GM21576 (cell line): ENCODE measurements around the gene KBTBD13.
"Not testable (repeated sequence)": the region's sequence is repeated elsewhere in the genome, so short reads cannot be mapped to it uniquely, and the experiment has no call there.

Experiments
- ATAC-seq: cut with Tn5 transposase; IDR thresholded peaks from one replicate; pipeline ENCODE4 v1.9.1; 2021; ENCODE audit warnings: mild to moderate bottlenecking, moderate library complexity; ENCODE audit not compliant: unreplicated experiment

Gene KBTBD13

GRCh38 chr15:65087873-65088642 is 11.5 kb downstream of the KBTBD13 start:
- no peak for ATAC-seq

DNA sequence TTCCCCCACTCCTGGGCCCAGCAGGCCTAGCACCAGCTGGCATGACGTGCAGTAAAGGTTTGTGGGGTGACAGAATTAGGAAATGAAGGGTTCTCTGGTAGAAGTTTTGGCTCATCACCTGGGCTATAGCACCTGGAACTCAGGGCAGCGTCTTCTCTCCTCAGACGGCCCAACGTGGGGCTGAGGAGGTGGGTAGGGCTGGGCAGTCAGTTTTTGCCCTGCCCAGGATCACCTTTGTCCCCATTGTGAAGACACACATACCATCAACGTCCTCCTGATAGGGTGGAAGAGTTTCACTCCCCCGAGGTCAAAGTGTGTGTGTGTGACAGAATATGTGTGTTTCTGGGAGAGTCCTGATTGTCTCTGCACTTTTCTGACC is 12.1 kb downstream of the KBTBD13 start:
- ATAC-seq = no peak

DNA sequence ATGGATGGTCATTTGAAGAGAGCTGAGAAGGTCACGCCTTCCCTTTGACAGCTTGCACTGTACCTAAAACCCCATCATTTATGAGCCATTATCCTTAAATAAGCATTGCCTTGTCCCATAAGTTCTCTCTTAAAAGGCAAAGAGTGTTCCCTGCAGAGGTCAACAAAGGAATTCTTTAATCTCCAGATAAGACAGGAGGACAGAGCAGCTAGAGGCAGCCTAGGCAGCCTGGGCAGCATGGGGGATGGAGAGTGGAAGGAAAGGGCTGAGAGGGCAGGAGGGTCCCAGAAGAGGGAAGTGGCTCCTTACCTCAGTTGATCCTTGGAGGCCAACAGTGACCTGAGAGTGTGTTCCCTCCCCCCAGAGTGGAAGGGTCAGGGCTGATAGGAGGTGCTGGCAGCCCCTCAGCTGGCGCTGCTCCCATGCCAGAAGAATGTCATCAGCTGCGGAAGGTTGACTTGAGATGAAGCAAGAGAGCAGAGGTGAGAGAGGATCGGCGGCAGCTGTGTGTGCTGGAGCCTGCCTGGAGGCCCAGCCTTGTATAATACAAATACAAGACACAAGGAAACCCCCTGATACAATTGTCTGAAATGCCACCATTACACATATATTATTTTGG is 12.8 kb downstream of the KBTBD13 start:
- ATAC-seq = no peak

GRCh38 chr15:65091946-65092770 is 15.6 kb downstream of the KBTBD13 start:
- ATAC-seq = no peak

DNA sequence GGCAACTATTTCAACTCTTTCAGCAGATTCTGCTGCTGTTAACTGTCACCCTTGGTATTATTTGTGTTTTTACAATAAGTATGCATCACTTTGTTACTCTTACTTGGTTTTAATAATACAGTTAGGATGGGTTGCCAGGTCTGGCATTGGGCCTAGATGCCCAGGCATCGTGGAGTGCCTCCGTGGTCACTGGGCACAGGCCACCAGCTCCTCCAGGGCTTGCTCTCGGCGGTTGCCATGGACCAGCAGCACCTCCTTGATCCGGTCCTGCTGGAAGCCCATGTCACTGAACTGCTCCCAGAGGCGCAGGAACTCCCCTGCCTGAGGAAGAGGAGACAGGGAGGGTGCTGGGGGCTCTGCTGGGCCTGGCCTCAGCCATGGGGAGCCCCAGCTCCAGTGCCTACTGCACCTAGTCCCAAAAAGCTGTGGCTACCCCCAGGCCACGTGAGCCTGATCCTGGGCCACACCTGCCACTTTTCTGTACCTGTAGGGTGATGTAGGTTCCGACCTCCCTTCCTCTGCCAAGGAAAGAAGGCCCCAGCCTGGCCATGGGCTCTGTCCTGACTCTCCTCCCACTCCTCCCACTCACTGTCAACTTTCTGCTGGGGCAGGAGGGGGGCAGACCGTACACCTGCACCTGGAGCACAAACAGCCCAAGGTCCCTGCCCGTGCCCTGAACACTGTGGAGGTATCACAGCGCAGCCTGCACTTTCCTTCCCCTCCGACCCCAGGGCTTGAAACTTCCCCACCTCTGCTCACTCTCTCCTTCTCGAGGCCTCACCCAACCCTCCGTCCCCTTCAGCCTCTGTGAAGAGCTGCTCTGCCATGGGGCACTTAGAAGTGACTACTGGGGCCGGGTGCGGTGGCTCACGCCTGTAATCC is 16.6 kb downstream of the KBTBD13 start:
- ATAC-seq = no peak

- not testable (repeated sequence) for ATAC-seq
Observed at GRCh38 chr15:65093793-65094170, 17.2 kb downstream of the KBTBD13 start.

DNA sequence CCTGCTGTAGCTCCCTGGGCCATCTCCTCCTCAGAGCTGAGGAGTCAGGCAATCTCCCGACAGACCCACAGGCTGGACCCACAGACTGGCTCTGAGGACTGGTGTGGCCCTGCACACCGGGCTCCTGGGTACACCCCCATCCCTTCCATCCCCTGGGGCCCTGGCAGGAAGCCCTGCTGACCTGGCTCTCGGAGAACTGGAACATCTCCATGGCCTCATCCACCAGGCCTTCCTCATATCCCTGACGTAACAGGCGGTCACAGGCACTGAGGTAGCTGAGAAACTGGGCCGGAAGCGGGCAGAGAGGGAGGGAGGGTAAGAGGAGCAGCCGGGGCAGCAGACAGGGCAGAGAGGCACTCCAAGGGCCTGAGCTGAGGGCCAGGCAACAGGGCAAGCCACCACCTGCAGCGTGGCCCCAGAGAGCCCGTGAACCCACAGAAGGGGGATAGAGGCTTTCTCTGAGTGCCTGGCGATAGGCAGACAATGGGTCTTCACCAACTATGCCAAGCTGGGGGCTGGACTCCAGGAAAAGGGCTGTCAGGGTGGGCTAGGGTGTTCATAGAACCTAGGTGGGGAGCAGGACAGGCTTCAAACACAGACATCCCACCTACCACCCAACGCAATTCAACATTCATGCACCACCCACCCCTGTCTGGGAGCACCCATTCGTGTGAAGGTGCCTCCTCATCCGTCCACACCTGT is 17.9 kb downstream of the KBTBD13 start:
- no peak for ATAC-seq

- no peak for ATAC-seq
Observed at GRCh38 chr15:65095011-65095746, 18.6 kb downstream of the KBTBD13 start.

DNA sequence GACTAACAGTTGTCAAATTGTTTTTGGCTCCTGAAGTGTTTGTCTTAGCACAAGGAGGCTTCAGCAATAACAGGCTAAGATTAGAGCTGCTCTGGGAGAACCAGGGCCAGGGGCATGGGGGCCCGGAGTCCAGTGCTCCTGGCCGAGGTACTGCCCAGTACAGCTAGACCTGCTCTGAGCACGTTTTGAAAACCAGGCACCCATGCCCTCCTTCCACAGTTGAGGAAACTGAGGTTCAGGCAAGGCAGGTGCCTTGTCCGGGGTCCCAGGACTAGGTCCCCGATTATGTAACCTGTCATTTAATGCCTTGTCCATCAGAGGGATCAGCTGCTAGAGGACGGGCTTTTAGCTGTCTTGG is 19.2 kb downstream of the KBTBD13 start:
- no peak for ATAC-seq

DNA sequence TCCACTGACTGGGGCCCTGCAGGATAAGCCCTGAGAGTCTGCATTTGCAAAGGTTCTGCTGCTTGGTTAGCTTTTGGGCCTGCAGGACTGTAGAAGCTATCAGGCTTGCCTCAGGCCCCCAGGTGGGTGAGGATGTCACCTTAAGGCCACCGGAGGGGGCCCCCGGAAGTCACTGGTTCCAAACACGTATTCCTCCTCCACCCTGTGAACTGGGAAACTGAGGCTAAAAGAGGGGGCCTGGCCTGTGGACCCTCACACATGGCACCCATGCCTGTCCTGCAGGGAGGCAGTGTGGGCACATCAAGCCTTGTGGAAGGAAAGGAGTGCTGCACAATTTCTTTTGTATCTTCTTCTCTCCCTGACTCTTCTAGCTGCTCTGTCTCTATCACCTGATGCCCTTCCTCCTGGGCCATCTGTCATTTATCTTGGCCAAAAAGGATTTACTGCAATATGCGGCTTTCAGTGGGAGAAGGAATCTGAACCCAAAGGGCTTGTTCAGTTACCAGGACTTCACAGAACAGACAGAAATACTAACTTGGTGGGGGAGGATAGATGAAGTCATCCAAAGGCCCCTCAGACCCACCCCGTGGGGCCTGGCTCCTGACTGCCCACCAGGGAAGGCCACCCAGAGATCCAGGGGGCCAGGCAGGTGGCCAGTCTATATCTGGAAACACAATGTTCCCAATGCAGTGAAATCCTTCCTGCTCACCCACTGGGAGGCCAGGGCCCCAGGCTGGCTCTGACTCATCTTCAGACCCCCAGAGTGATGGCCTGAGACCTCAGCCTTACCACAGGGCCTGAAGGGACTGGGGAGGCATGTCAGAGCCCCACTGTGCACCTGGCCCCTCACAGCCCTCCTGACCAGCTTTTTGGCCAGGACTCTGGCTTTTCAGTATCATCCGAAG is 20.2 kb downstream of the KBTBD13 start:
- ATAC-seq = no peak

DNA sequence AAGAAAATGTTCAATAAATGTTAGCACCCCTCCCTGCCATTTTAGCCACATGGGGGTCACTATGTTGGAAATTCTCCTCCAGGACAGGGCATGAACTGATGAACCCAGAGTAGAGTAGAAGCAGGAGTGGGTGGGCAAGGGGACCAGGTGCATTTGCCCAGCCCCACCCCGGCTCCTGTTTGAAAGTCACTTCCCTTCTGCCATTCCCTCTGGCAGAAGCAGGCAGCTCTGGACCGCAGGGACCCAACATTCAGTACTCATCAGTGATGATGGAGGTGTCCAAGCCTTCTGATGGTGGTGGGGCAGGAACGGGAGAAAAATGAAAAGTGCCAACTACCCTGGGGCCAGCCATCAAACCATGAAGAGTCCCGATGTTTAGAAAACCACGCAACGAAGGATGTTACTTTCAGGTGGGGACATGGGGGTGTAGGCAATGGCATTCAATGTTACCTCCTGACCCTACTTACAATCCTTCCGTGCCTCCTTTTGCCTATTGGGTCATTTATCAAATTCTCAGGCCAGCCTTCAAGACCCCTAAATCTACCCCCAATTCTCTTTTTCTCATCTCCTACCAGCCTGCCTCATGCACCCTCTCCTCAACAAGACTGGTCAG is 21.2 kb downstream of the KBTBD13 start:
- no peak for ATAC-seq

DNA sequence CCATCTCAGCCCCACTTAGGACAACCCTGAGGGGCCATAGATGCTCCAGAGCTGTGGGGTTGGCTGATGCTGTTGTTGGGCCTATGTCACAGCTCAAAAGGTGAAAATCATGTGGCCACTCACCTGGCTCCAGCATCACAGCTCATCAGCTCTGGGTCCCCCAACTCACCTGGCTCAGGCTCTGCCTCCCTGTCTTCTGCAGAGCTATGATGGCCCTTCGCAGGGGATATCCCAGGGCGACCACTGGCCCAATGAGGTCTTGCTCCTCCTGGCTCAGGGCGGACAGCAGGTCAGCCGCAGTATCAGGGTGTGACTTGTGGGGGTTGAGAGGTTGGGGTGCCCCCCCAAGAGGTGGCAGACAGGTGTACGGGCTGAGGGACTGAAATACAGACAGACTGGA is 22.8 kb downstream of the KBTBD13 start:
- no peak for ATAC-seq

- ATAC-seq = not testable (repeated sequence)
Observed at GRCh38 chr15:65099801-65100200, 23.3 kb downstream of the KBTBD13 start.

GRCh38 chr15:65100442-65100841 is 23.9 kb downstream of the KBTBD13 start:
- no peak for ATAC-seq

DNA sequence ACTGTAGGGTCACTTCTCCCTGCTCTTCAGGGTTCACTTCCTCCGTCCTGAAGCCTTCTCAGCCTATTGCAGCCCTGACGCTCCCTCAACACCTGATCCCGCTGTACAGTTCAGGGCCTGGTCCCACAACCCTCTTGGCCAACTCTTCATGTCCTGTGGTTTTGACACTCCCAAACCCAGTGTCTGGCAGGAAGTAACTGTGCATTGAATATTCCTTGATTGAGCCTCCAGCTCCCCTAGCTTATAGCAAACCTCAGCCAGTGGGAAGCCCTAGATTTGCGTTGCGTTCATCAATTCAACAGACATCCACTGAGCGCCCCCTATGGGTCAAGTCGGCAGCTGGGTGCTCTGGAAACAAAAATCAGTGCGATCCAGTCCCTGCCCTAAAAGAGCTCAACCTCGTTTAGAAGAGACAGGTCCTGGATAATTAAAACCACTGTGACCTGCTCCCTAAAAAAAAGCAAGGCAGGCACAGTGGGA is 24.9 kb downstream of the KBTBD13 start:
- ATAC-seq = no peak

- no peak for ATAC-seq
Observed at GRCh38 chr15:65101891-65102708, 25.6 kb downstream of the KBTBD13 start.

GRCh38 chr15:65102912-65103311 is 26.4 kb downstream of the KBTBD13 start:
- ATAC-seq = no peak
